Brain microvascular endothelial cell (primary cell): ENCODE data around the gene NPLOC4.

Experiments used
- DNase-seq: peaks from one replicate; pipeline ENCODE4 v3.0.0-alpha.2; 2020
- H3K27ac ChIP-seq: fragments of 250-450 bp; sonication (Bioruptor Pico); 2 replicates; pipeline ENCODE4 v1.5.1; 2020; ENCODE audit warnings: mild to moderate bottlenecking, moderate library complexity
- H3K27me3 ChIP-seq: fragments of 250-450 bp; sonication (Bioruptor Pico); replicated peaks from 2 replicates; pipeline ENCODE4 v1.5.1; 2020; ENCODE audit warnings: mild to moderate bottlenecking
- H3K36me3 ChIP-seq: fragments of 250-450 bp; sonication (Bioruptor Pico); replicated peaks from 2 replicates; pipeline ENCODE4 v1.5.1; 2020; ENCODE audit warnings: mild to moderate bottlenecking
- H3K4me3 ChIP-seq: 2 replicates; pipeline ENCODE4 v1.5.1; 2011; ENCODE audit warnings: low read depth, mild to moderate bottlenecking, control low read depth, low read length, moderate library complexity
- in situ Hi-C: cut with HindIII; loops from 2 replicates; pipeline ENCODE4 v1.10.0; 2017; ENCODE audit warnings: low sequenced_read_pairs, low pct_ligation_motif_present
- TF ChIP-seq, protein P1 (sequence below): IDR thresholded peaks from 2 replicates; pipeline ENCODE4 v1.5.1; 2011; ENCODE audit warnings: low read depth, mild to moderate bottlenecking, moderate library complexity, low read length, control low read depth, inconsistent platforms; ENCODE audit errors: missing control alignments

Gene NPLOC4

GRCh38 chr17:81572563-81573168, 64.2 kb downstream of the NPLOC4 start:
- no peaks in the 10 kb centered on the region for H3K27me3 ChIP-seq
- peaks cover 58% of the 10 kb centered on the region for H3K36me3 ChIP-seq
- TF ChIP-seq, protein P1, sequence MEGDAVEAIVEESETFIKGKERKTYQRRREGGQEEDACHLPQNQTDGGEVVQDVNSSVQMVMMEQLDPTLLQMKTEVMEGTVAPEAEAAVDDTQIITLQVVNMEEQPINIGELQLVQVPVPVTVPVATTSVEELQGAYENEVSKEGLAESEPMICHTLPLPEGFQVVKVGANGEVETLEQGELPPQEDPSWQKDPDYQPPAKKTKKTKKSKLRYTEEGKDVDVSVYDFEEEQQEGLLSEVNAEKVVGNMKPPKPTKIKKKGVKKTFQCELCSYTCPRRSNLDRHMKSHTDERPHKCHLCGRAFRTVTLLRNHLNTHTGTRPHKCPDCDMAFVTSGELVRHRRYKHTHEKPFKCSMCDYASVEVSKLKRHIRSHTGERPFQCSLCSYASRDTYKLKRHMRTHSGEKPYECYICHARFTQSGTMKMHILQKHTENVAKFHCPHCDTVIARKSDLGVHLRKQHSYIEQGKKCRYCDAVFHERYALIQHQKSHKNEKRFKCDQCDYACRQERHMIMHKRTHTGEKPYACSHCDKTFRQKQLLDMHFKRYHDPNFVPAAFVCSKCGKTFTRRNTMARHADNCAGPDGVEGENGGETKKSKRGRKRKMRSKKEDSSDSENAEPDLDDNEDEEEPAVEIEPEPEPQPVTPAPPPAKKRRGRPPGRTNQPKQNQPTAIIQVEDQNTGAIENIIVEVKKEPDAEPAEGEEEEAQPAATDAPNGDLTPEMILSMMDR: no peak
- DNase-seq: no peak
- H3K27ac ChIP-seq: no peak overlapping the region
- no peak overlapping the region for H3K4me3 ChIP-seq
- in situ Hi-C loops: no loop called here

DNA sequence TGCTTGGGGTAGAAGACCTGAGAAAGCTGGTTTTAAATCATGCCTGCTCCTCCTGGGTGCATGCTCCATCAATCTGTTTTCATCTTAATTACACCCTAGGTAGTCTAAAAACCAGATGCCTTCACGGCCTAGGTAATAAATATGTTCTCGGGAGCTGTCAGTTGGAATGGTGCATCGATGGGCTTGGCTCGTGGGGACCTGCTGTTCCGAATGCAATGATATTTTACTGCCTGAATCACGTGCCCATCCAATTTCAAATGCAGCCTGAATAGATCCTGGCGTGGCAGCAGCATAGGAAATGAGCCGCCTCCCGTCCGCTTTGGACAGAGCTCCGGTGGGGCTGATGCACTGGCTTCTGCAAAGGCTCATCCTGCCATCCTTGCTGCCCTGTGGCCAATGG, 65.9 kb downstream of the NPLOC4 start:
- TF ChIP-seq, protein P1: no peak
- no peak for DNase-seq
- no peak overlapping the region for H3K4me3 ChIP-seq
- no peaks in the 10 kb centered on the region for H3K27me3 ChIP-seq
- in situ Hi-C loops: no loop called here
- H3K36me3 ChIP-seq: peaks cover 61% of the 10 kb centered on the region
- H3K27ac ChIP-seq: no peak overlapping the region

DNA sequence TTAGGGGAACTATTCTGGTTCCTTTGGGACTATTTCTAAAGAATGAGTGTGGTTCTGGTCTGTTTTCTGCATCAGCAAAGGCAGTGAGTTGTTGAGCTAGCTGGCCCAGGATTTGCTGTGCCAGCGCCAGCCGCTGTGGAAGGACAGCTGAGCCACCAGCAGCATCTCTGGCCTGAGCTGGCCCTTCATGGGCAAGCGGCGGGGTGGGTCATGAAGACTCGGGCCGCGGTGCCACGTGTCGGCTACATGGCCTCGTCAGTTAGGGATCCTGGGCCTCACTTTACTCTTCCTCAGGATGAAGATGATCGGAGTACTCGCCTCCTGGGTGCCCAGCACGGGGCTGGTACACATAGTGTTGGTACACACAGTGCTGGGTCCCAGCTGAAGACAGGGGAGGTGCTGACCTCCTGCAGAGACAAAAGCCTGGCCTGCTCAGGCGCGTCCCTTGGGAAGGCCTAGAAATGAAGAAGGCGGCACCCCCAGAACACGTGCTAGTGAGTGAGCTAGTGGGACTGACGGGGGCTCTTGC, 66.9 kb downstream of the NPLOC4 start:
- no peak overlapping the region for H3K27ac ChIP-seq
- in situ Hi-C loops: no loop called here
- H3K27me3 ChIP-seq: no peaks in the 10 kb centered on the region
- TF ChIP-seq, protein P1: no peak
- H3K4me3 ChIP-seq: no peak overlapping the region
- DNase-seq: no peak
- H3K36me3 ChIP-seq: peaks cover 60% of the 10 kb centered on the region

DNA sequence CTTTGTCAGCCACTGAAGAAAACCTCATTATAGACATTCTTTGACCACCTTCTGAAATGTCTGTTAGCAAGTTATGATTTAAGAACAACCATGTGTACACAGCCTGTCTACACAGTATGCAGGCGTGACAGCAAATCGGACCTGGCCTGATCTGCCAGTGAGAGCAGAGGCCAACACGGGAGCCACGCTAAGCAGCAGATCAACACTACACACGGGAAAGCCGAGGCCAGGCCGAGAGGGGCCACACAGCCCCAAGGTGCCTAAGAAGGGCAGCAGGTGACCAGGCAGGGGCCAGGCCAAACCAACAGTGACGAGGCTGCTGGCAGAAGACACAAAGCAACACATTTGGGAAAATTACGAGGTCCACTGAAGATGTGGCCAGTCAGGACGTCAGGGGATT, 68.5 kb downstream of the NPLOC4 start:
- Histone ChIP-seq H3K4me3 (no peak overlapping the region), H3K36me3 (peaks cover 69% of the 10 kb centered on the region), H3K27me3 (no peaks in the 10 kb centered on the region), H3K27ac (peak overlapping the region; percentile 81)
- DNase-seq: no peak
- TF ChIP-seq, protein P1: no peak
- in situ Hi-C loops: no loop called here

GRCh38 chr17:81567191-81567590, 69.7 kb downstream of the NPLOC4 start:
- H3K27ac ChIP-seq: peak overlapping the region; percentile 81
- DNase-seq: no peak
- no peak overlapping the region for H3K4me3 ChIP-seq
- in situ Hi-C loops: no loop called here
- H3K36me3 ChIP-seq: peaks cover 75% of the 10 kb centered on the region
- H3K27me3 ChIP-seq: no peaks in the 10 kb centered on the region
- TF ChIP-seq, protein P1: no peak
